T-helper 2 cell treated with Interferon-gamma antibody and Interleukin-4, amounts not matched to agents 100 ng/mL and 5 ng/mL, for 36 hours (primary cell): ENCODE measurements around the gene HOXC10. TPM values are rescaled to one million over a fixed set of nuclear protein-coding genes. Genes with fewer than 3 reads are reported as not detected.

Experiments
- intact Hi-C: fragments of 100-400 bp; cut with micrococcal nuclease; formaldehyde crosslinking; loops from one replicate; pipeline ENCODE4 v1.15.1; 2023
- total RNA-seq: library from RNA; stranded (reverse); gene quantifications from 2 replicates; pipeline ENCODE4 v1.2.3, GENCODE V29; 2022

Gene HOXC10
- total RNA-seq, 1 donor from 2014 or later, result not detected

GRCh38 chr12:53963434-53964314 is 21.3 kb upstream of the HOXC10 start:
- intact Hi-C loops, result loop anchor here (5.0 kb wide), 1 partner anchor 89 kb away; the partner anchor contains the start of gene HOXC4

- intact Hi-C loops, result loop anchor here (5.0 kb wide), 1 partner anchor 88 kb away; the partner anchor contains the start of gene HOXC4
These were observed 20.6 kb upstream of the HOXC10 start for GRCh38 chr12:53964315-53964713.

GRCh38 chr12:53965281-53966084 is 19.5 kb upstream of the HOXC10 start:
- intact Hi-C loops, result no loop called here

GRCh38 chr12:53966085-53966384 is 18.9 kb upstream of the HOXC10 start:
- intact Hi-C loops, result no loop called here

- intact Hi-C loops, result no loop called here
These were observed 18.4 kb upstream of the HOXC10 start for GRCh38 chr12:53966385-53967133.

- intact Hi-C loops, result no loop called here
These were observed 17.5 kb upstream of the HOXC10 start for GRCh38 chr12:53967421-53967925.

- intact Hi-C loops, result no loop called here
These were observed 16.5 kb upstream of the HOXC10 start for GRCh38 chr12:53968214-53969127.

GRCh38 chr12:53969588-53970259 is 15.2 kb upstream of the HOXC10 start:
- intact Hi-C loops, result no loop called here

GRCh38 chr12:53970451-53970850 is 14.5 kb upstream of the HOXC10 start:
- intact Hi-C loops, result no loop called here

GRCh38 chr12:53971129-53971528 is 13.8 kb upstream of the HOXC10 start:
- intact Hi-C loops, result no loop called here

GRCh38 chr12:53971686-53972085 is 13.3 kb upstream of the HOXC10 start:
- intact Hi-C loops, result no loop called here

- intact Hi-C loops, result no loop called here
These were observed 12.7 kb upstream of the HOXC10 start for GRCh38 chr12:53972152-53972702.

GRCh38 chr12:53972722-53973235 is 12.2 kb upstream of the HOXC10 start, which contains the start of gene HOXC11:
TSS of gene HOXC11 (plus strand) at chr12:53973126. CDS start at chr12:53973242, 116 bp downstream.
- intact Hi-C loops, result no loop called here

- intact Hi-C loops, result loop anchor here (2.0 kb wide), 1 partner anchor 21 kb away; no protein-coding TSS in a partner anchor
These were observed 11.5 kb upstream of the HOXC10 start for GRCh38 chr12:53973236-53974042.

- intact Hi-C loops, result loop anchor here (2.0 to 5.0 kb wide), 2 partner anchors 22 to 37 kb away; partner anchors contain the start of gene HOXC13
These were observed 10.6 kb upstream of the HOXC10 start, which contains the start of gene HOTAIR for GRCh38 chr12:53974084-53975063. TSS of gene HOTAIR (minus strand) at chr12:53974954.

- intact Hi-C loops, result loop anchor here (2.0 to 5.0 kb wide), 2 partner anchors 22 to 38 kb away; partner anchors contain the start of gene HOXC13
These were observed 9.9 kb upstream of the HOXC10 start for GRCh38 chr12:53975064-53975471.
